ENCODE results near the gene SLC10A6. TPM values are rescaled to one million over a fixed set of nuclear protein-coding genes. Genes with fewer than 3 reads are reported as not detected.

The SLC10A6 gene
- total RNA-seq, 1 experiment from 2014 or later, result not detected

DNA sequence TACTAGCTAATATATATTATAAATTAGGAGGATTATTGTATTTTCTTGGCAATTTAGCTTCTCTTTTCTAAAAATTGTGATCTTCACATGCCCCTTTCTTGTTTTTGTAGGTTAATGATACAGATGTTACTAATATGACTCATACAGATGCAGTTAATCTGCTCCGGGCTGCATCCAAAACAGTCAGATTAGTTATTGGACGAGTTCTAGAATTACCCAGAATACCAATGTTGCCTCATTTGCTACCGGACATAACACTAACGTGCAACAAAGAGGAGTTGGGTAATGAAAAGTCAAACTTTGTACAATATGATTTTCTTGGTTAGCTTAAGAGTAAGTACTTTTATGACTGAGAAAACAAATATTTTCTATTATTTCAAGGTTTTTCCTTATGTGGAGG lies 74.1 kb downstream of the SLC10A6 start:
- H3K36me3 Mint-ChIP-seq (ENCODE audit: insufficient read depth in 1 of 3, low read depth in 3 of 3), result peaks cover 23 to 46% (median 41%) of the 10 kb centered on the region in 3 experiments

More for the DNA sequence above, 74.1 kb downstream of the SLC10A6 start:
- no peak overlapping the region for H3K27ac ChIP-seq (ENCODE audit: insufficient read length, low read depth, low read length)
- no peak overlapping the region for H3K9ac ChIP-seq (ENCODE audit: extremely low read depth, insufficient read length, low read length)
- H3K23ac ChIP-seq (ENCODE audit: insufficient read length, low read depth, low read length), result no peak overlapping the region
- H3K27me3 Mint-ChIP-seq (ENCODE audit: low read depth), result no peaks in the 10 kb centered on the region
- H3K4me3 Mint-ChIP-seq, result no peak overlapping the region
- no peak overlapping the region for H4K8ac ChIP-seq (replicated peaks; ENCODE audit: insufficient read length, low read depth, low read length)
- no peaks in the 10 kb centered on the region for H3K4me1 ChIP-seq (ENCODE audit: insufficient read depth, low read length)
- H3K23me2 ChIP-seq (ENCODE audit: insufficient read length, low read depth, low read length, poor library complexity, severe bottlenecking), result no peaks in the 10 kb centered on the region
- no peak for TF ChIP-seq CTCF (conservative IDR thresholded peaks at IDR 0.05)
- no peaks in the 10 kb centered on the region for H4K20me1 ChIP-seq (ENCODE audit: control insufficient read depth, insufficient read depth, insufficient read length)
- H2AFZ ChIP-seq (ENCODE audit: low read length), result no peak overlapping the region
- H2BK20ac ChIP-seq (ENCODE audit: low read depth, low read length, poor library complexity, severe bottlenecking), result no peak overlapping the region
- H3K79me2 ChIP-seq (ENCODE audit: insufficient read depth, low read length), result no peaks in the 10 kb centered on the region
- H3K56ac ChIP-seq (ENCODE audit: insufficient read length, low read depth, low read length), result no peak overlapping the region
- no peak overlapping the region for H4K91ac ChIP-seq (ENCODE audit: insufficient read length, low read depth, low read length)
- no peaks in the 10 kb centered on the region for H3K9me3 ChIP-seq (ENCODE audit: control insufficient read depth, low read depth, low read length)
- H3K27ac Mint-ChIP-seq, result no peak overlapping the region
- no peaks in the 10 kb centered on the region for H3K9me3 Mint-ChIP-seq
- no peak overlapping the region for H2AK5ac ChIP-seq (ENCODE audit: insufficient read length, low read length)
- no peak overlapping the region for H3K4ac ChIP-seq (ENCODE audit: low read depth, low read length)
- no peak overlapping the region for H3K18ac ChIP-seq (ENCODE audit: insufficient read length, low read depth, low read length)
- H4K5ac ChIP-seq (ENCODE audit: insufficient read length, low read depth, low read length), result no peak overlapping the region
- no peak overlapping the region for H2BK120ac ChIP-seq (ENCODE audit: low read depth, low read length, poor library complexity, severe bottlenecking)
- H2BK5ac ChIP-seq (ENCODE audit: insufficient read length, low read length), result no peak overlapping the region
- no peak overlapping the region for H3K4me2 ChIP-seq (ENCODE audit: insufficient read depth, insufficient read length, low read length)
- no peak overlapping the region for H2BK15ac ChIP-seq (ENCODE audit: low read depth, low read length)
- WGBS (ENCODE audit: extremely low coverage, insufficient read length, low lambda C conversion rate), result no CpG with 5 or more reads among the region's 4 CpGs
- no peaks in the 10 kb centered on the region for H3K27me3 ChIP-seq (ENCODE audit: insufficient read depth, low read length)
- no peak overlapping the region for H3T11ph ChIP-seq (ENCODE audit: low read length)
- no peaks in the 10 kb centered on the region for H3K79me1 ChIP-seq (ENCODE audit: insufficient read depth, low read depth, low read length, poor library complexity, severe bottlenecking)
- H2BK12ac ChIP-seq (ENCODE audit: insufficient read length, low read depth, low read length), result no peak overlapping the region
- no peak overlapping the region for H3K14ac ChIP-seq (ENCODE audit: insufficient read depth, low read length)
- no peak for DNase-seq
- H3K4me1 Mint-ChIP-seq, result peaks cover 2 to 3% of the 10 kb centered on the region in 2 experiments; a peak in 3 of 4 replicates

Other genes starting within 250 kb of the SLC10A6 start
- gene C4orf36, start 43.0 kb upstream of the SLC10A6 start, total RNA-seq (2021), result 1.8 and 2.2 TPM in 2 replicates
- 68.9 and 74.5 TPM in 2 replicates for gene AFF1, start 85.6 kb upstream of the SLC10A6 start, total RNA-seq (2021)

Measured in H9 (cell line).